Measurements from ENCODE around the gene TANGO2. TPM values are rescaled to one million over a fixed set of nuclear protein-coding genes. Genes with fewer than 3 reads are reported as not detected.

The TANGO2 gene
- polyA plus RNA-seq, 1 donor from 2014 or later: 12.7 TPM

DNA sequence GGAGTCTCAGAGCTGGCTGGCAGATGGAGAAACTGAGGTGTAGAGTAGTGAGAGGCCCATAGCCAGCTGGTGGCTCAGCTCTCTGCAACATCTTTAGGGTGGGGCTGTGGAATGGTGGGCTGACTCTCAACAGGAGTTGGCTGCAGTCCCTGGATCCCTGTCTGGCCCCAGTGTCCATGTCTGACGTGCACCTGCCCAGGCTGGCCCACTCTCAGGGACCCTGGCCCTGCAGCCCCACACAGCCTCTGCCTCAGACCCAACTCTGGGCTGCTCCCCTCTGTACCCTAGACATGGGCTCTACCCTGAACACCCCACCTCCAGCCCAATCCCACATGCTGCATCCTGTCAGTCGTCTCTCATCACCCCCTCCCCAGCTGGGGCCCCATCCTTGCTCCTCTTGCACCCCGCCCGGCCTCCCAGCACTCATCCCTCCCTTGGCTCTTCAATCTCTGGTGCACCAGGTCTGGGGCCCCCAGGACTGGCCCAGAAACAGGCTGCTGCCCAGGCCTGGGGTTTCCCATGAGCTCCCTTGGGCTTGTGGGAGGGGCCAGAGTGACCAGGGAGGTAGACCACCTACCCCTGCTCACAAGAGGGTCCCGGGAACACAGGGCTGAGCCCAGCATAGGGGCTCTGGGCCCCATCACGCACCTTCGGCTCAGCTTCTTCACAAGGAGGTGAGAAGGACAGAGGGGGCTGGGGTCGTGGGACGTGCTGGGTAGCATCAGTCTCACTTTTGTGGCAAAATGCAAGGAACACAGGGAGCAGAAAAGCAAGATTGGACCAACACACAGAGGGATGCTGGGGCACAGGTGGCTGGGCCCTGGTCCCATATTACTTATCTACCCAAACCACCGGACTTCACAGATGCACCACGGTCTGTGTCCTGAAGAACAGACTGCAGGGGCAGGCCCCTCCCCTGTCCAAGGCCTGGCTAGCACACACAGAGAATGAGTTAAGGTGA is 35.8 kb upstream of the TANGO2 start:
- Histone ChIP-seq H3K36me3 (ENCODE audit: insufficient read depth, low read length) (no peaks in the 10 kb centered on the region), H4K20me1 (ENCODE audit: insufficient read depth) (no peaks in the 10 kb centered on the region), H3K4me2 (ENCODE audit: low read length) (peak overlapping the region; percentile 92), H3K9me2 (ENCODE audit: insufficient read depth, low read length) (no peaks in the 10 kb centered on the region), H3K4me3 (ENCODE audit: low read length) (peak overlapping the region; percentile 95), H2AFZ (ENCODE audit: low read depth, low read length) (no peak overlapping the region), H3F3A (ENCODE audit: insufficient read depth, low read length, poor library complexity, severe bottlenecking) (no peaks in the 10 kb centered on the region), H3K27ac (ENCODE audit: low read length) (no peak overlapping the region), H3K9ac (ENCODE audit: low read length) (peak overlapping the region; percentile 93), H3K9me3 (ENCODE audit: low read length) (no peaks in the 10 kb centered on the region), H3K79me2 (replicated peaks; ENCODE audit: insufficient read depth, low read length) (peaks cover 24% of the 10 kb centered on the region), H3K27me3 (ENCODE audit: insufficient read depth, low read depth, low read length) (no peaks in the 10 kb centered on the region)
- TF ChIP-seq EZH2 (IDR thresholded peaks at IDR 0.05; ENCODE audit: borderline replicate concordance, insufficient read depth, low read length, poor library complexity, severe bottlenecking): no peak
- no peak for TF ChIP-seq RAD21 (conservative IDR thresholded peaks at IDR 0.05)
- TF ChIP-seq POLR2AphosphoS5 (IDR thresholded peaks at IDR 0.05): no peak
- no peak for TF ChIP-seq SMC3 (conservative IDR thresholded peaks at IDR 0.05; ENCODE audit: poor library complexity)
- no peak for TF ChIP-seq TAF1 (IDR thresholded peaks at IDR 0.05; ENCODE audit: low read depth)
- TF ChIP-seq, protein P1, sequence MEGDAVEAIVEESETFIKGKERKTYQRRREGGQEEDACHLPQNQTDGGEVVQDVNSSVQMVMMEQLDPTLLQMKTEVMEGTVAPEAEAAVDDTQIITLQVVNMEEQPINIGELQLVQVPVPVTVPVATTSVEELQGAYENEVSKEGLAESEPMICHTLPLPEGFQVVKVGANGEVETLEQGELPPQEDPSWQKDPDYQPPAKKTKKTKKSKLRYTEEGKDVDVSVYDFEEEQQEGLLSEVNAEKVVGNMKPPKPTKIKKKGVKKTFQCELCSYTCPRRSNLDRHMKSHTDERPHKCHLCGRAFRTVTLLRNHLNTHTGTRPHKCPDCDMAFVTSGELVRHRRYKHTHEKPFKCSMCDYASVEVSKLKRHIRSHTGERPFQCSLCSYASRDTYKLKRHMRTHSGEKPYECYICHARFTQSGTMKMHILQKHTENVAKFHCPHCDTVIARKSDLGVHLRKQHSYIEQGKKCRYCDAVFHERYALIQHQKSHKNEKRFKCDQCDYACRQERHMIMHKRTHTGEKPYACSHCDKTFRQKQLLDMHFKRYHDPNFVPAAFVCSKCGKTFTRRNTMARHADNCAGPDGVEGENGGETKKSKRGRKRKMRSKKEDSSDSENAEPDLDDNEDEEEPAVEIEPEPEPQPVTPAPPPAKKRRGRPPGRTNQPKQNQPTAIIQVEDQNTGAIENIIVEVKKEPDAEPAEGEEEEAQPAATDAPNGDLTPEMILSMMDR (IDR thresholded peaks at IDR 0.05; ENCODE audit: poor library complexity, severe bottlenecking): no peak
- TF ChIP-seq EP300 (conservative IDR thresholded peaks at IDR 0.05; ENCODE audit: poor library complexity, severe bottlenecking): no peak
- no peak for TF ChIP-seq MXI1 (conservative IDR thresholded peaks at IDR 0.05; ENCODE audit: poor library complexity, severe bottlenecking)
- TF ChIP-seq, protein P2, sequence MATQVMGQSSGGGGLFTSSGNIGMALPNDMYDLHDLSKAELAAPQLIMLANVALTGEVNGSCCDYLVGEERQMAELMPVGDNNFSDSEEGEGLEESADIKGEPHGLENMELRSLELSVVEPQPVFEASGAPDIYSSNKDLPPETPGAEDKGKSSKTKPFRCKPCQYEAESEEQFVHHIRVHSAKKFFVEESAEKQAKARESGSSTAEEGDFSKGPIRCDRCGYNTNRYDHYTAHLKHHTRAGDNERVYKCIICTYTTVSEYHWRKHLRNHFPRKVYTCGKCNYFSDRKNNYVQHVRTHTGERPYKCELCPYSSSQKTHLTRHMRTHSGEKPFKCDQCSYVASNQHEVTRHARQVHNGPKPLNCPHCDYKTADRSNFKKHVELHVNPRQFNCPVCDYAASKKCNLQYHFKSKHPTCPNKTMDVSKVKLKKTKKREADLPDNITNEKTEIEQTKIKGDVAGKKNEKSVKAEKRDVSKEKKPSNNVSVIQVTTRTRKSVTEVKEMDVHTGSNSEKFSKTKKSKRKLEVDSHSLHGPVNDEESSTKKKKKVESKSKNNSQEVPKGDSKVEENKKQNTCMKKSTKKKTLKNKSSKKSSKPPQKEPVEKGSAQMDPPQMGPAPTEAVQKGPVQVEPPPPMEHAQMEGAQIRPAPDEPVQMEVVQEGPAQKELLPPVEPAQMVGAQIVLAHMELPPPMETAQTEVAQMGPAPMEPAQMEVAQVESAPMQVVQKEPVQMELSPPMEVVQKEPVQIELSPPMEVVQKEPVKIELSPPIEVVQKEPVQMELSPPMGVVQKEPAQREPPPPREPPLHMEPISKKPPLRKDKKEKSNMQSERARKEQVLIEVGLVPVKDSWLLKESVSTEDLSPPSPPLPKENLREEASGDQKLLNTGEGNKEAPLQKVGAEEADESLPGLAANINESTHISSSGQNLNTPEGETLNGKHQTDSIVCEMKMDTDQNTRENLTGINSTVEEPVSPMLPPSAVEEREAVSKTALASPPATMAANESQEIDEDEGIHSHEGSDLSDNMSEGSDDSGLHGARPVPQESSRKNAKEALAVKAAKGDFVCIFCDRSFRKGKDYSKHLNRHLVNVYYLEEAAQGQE (IDR thresholded peaks at IDR 0.05; ENCODE audit: borderline replicate concordance): no peak

GRCh38 chr22:19986011-19986409 is 34.9 kb upstream of the TANGO2 start:
- Histone ChIP-seq H3K27me3 (ENCODE audit: insufficient read depth, low read depth, low read length) (no peaks in the 10 kb centered on the region), H3K9me3 (ENCODE audit: low read length) (no peaks in the 10 kb centered on the region), H3K4me3 (ENCODE audit: low read length) (peak overlapping the region; percentile 95), H3K9ac (ENCODE audit: low read length) (peak overlapping the region; percentile 93), H3K9me2 (ENCODE audit: insufficient read depth, low read length) (no peaks in the 10 kb centered on the region), H3K36me3 (ENCODE audit: insufficient read depth, low read length) (no peaks in the 10 kb centered on the region), H3K79me2 (replicated peaks; ENCODE audit: insufficient read depth, low read length) (peaks cover 24% of the 10 kb centered on the region), H2AFZ (ENCODE audit: low read depth, low read length) (peak overlapping the region; percentile 73), H3F3A (ENCODE audit: insufficient read depth, low read length, poor library complexity, severe bottlenecking) (no peaks in the 10 kb centered on the region), H4K20me1 (ENCODE audit: insufficient read depth) (no peaks in the 10 kb centered on the region), H3K4me2 (ENCODE audit: low read length) (peak overlapping the region; percentile 92), H3K27ac (ENCODE audit: low read length) (peak overlapping the region; percentile 81)
- TF ChIP-seq EP300 (conservative IDR thresholded peaks at IDR 0.05; ENCODE audit: poor library complexity, severe bottlenecking): no peak
- TF ChIP-seq RAD21 (conservative IDR thresholded peaks at IDR 0.05): no peak
- TF ChIP-seq, protein P1 (IDR thresholded peaks at IDR 0.05; ENCODE audit: poor library complexity, severe bottlenecking): no peak
- TF ChIP-seq SMC3 (conservative IDR thresholded peaks at IDR 0.05; ENCODE audit: poor library complexity): no peak
- no peak for TF ChIP-seq POLR2AphosphoS5 (IDR thresholded peaks at IDR 0.05)
- TF ChIP-seq EZH2 (IDR thresholded peaks at IDR 0.05; ENCODE audit: borderline replicate concordance, insufficient read depth, low read length, poor library complexity, severe bottlenecking): no peak
- TF ChIP-seq, protein P2 (IDR thresholded peaks at IDR 0.05; ENCODE audit: borderline replicate concordance): no peak
- TF ChIP-seq MXI1 (conservative IDR thresholded peaks at IDR 0.05; ENCODE audit: poor library complexity, severe bottlenecking): no peak
- TF ChIP-seq TAF1 (IDR thresholded peaks at IDR 0.05; ENCODE audit: low read depth): no peak

All from neural cell (in vitro differentiated cells).